Right atrium auricular region (tissue), 2 donors: ENCODE results near the gene TRAFD1. TPM values are rescaled to one million over a fixed set of nuclear protein-coding genes. Genes with fewer than 3 reads are reported as not detected.

ENCODE experiments used
- DNase-seq: peaks from one replicate; pipeline ENCODE4 v3.0.0-alpha.2; 2019; ENCODE audit warnings: low spot score
- H3K27ac ChIP-seq, 2 donors: fragments of 200-600 bp; sonication (generic); 1 replicate in 1 of 2; 2 replicates in 1 of 2; pipeline ENCODE4 v1.5.1; 2016 to 2019
- H3K27me3 ChIP-seq, 2 donors: fragments of 200-600 bp; sonication (generic); one replicate each; pipeline versions ENCODE4 v1.5.1 to v1.6.0; 2017 to 2019
- H3K36me3 ChIP-seq: fragments of 200-600 bp; sonication (generic); one replicate; pipeline ENCODE4 v1.5.1; 2016
- H3K4me1 ChIP-seq, 2 donors: fragments of 200-600 bp; sonication (generic); one replicate each; pipeline versions ENCODE4 v1.5.1 to v1.6.0; 2017 to 2019
- H3K4me3 ChIP-seq, 2 donors: fragments of 200-600 bp; sonication (generic); 1 replicate in 1 of 2; 2 replicates in 1 of 2; pipeline ENCODE4 v1.5.1; 2017 to 2019; ENCODE audit warnings: mild to moderate bottlenecking in 1 of 2, moderate library complexity in 1 of 2
- H3K9me3 ChIP-seq, 2 donors: fragments of 200-600 bp; sonication (generic); one replicate each; pipeline ENCODE4 v1.5.1; 2019
- CTCF ChIP-seq, 2 donors: fragments of 200-600 bp; sonication (generic); IDR thresholded peaks; one replicate each; pipeline ENCODE4 v1.5.1; 2019; ENCODE audit warnings: antibody characterized with exemption in 2 of 2
- total RNA-seq, 2 donors: library from RNA; depleted of rRNA; stranded (reverse); fragments of >200 nt; gene quantifications; one replicate each; pipeline ENCODE4 v1.1.0, GENCODE V29; 2016

Gene TRAFD1
- total RNA-seq, 2 donors from 2014 or later: 17.9 to 26.5 TPM

GRCh38 chr12:112175361-112176155 lies 50.2 kb downstream of the TRAFD1 start:
- no peak for TF ChIP-seq CTCF (IDR thresholded peaks at IDR 0.05)
- DNase-seq: no peak
- H3K27ac ChIP-seq: no peak overlapping the region
- H3K36me3 ChIP-seq: peaks cover 69% of the 10 kb centered on the region
- no peaks in the 10 kb centered on the region for H3K27me3 ChIP-seq
- H3K4me3 ChIP-seq: no peak overlapping the region
- no peaks in the 10 kb centered on the region for H3K9me3 ChIP-seq
- no peaks in the 10 kb centered on the region for H3K4me1 ChIP-seq

- Histone ChIP-seq H3K27me3 (no peaks in the 10 kb centered on the region), H3K36me3 (peaks cover 63% of the 10 kb centered on the region), H3K4me3 (no peak overlapping the region), H3K27ac (no peak overlapping the region), H3K4me1 (no peaks in the 10 kb centered on the region), H3K9me3 (no peaks in the 10 kb centered on the region)
- TF ChIP-seq CTCF (IDR thresholded peaks at IDR 0.05): no peak
- DNase-seq: no peak
Measured at GRCh38 chr12:112176321-112177010, 51.1 kb downstream of the TRAFD1 start.

GRCh38 chr12:112178796-112179195 lies 53.4 kb downstream of the TRAFD1 start:
- no peaks in the 10 kb centered on the region for H3K27me3 ChIP-seq
- H3K27ac ChIP-seq: no peak overlapping the region
- no peaks in the 10 kb centered on the region for H3K4me1 ChIP-seq
- H3K36me3 ChIP-seq: peaks cover 63% of the 10 kb centered on the region
- no peak for TF ChIP-seq CTCF (IDR thresholded peaks at IDR 0.05)
- H3K4me3 ChIP-seq: no peak overlapping the region
- DNase-seq: no peak
- no peaks in the 10 kb centered on the region for H3K9me3 ChIP-seq

- Histone ChIP-seq H3K27ac (no peak overlapping the region), H3K4me1 (no peaks in the 10 kb centered on the region), H3K4me3 (no peak overlapping the region), H3K36me3 (peaks cover 64% of the 10 kb centered on the region), H3K27me3 (no peaks in the 10 kb centered on the region), H3K9me3 (no peaks in the 10 kb centered on the region)
- TF ChIP-seq CTCF (IDR thresholded peaks at IDR 0.05): no peak
- DNase-seq: no peak
Measured at GRCh38 chr12:112179341-112179740, 54.0 kb downstream of the TRAFD1 start.

- Histone ChIP-seq H3K9me3 (no peaks in the 10 kb centered on the region), H3K4me3 (no peak overlapping the region), H3K27me3 (no peaks in the 10 kb centered on the region), H3K36me3 (peaks cover 64% of the 10 kb centered on the region), H3K4me1 (no peaks in the 10 kb centered on the region), H3K27ac (no peak overlapping the region)
- no peak for TF ChIP-seq CTCF (IDR thresholded peaks at IDR 0.05)
- DNase-seq: no peak
Measured at GRCh38 chr12:112179916-112180315, 54.6 kb downstream of the TRAFD1 start.
